GM18498 (cell line): ENCODE results near the gene MRPL4.
"Not testable (repeated sequence)": the region's sequence is repeated elsewhere in the genome, so short reads cannot be mapped to it uniquely, and the experiment has no call there.

Source experiments
- ATAC-seq: cut with Tn5 transposase; IDR thresholded peaks from one replicate; pipeline ENCODE4 v1.9.1; 2021; ENCODE audit warnings: mild to moderate bottlenecking, moderate library complexity; ENCODE audit not compliant: unreplicated experiment

The MRPL4 gene

DNA sequence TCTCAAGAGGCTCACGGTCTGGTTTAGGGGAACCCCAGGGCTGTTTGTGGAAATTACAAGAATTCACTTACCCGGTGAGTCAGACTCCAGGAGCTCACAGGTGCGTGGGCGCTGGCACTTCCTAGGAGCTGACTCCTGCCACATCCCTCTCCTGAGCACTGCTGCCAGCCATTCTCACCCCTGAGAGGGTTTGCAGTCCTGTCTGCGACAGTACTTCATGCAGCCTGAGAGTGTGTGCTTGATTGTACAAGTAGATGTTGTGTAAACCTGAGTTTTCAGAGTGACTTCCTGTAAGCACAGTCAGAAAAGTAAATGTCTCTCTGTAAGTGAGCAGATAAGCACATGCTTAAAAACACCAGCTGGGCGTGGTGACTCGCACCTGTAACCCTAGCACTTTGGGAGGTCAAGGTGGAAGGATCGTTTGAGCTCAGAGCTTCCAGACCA lies 8.1 kb downstream of the MRPL4 start:
- ATAC-seq: no peak

GRCh38 chr19:10262771-10263170 lies 10.8 kb downstream of the MRPL4 start:
- ATAC-seq: no peak

- ATAC-seq: no peak
These were observed 14.7 kb downstream of the MRPL4 start for GRCh38 chr19:10266706-10267105.

- no peak for ATAC-seq
These were observed 16.1 kb downstream of the MRPL4 start for GRCh38 chr19:10268071-10268470.

- peak; percentile 46 for ATAC-seq
These were observed 17.5 kb downstream of the MRPL4 start for GRCh38 chr19:10269333-10270179.

GRCh38 chr19:10270180-10270615 lies 18.2 kb downstream of the MRPL4 start:
- peak; percentile 50 for ATAC-seq

DNA sequence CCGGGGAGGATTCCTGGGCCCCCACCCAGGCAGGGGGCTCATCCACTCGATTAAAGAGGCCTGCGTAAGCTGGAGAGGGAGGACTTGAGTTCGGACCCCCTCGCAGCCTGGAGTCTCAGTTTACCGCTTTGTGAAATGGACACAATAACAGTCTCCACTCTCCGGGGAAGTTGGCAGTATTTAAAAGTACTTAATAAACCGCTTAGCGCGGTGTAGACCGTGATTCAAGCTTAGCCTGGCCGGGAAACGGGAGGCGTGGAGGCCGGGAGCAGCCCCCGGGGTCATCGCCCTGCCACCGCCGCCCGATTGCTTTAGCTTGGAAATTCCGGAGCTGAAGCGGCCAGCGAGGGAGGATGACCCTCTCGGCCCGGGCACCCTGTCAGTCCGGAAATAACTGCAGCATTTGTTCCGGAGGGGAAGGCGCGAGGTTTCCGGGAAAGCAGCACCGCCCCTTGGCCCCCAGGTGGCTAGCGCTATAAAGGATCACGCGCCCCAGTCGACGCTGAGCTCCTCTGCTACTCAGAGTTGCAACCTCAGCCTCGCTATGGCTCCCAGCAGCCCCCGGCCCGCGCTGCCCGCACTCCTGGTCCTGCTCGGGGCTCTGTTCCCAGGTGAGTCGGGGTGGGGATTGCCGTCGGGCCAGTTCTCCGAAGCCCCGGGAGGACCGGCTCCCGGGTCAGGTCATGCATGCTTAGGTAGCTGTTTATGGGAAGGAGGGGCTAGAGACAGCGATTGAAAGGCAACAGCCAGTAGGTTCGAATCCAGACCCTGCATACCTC lies 18.8 kb downstream of the MRPL4 start, which contains the start of gene ICAM1:
Gene ICAM1, plus strand, starts transcription at position 505 of the 779 bp plus-strand sequence. Its CDS starts 40 bp downstream, at position 545.
- ATAC-seq: peak; percentile 47

- ATAC-seq: peak; percentile 19
These were observed 19.6 kb downstream of the MRPL4 start for GRCh38 chr19:10271543-10272086.

GRCh38 chr19:10274589-10274988 lies 22.6 kb downstream of the MRPL4 start:
- ATAC-seq: no peak

DNA sequence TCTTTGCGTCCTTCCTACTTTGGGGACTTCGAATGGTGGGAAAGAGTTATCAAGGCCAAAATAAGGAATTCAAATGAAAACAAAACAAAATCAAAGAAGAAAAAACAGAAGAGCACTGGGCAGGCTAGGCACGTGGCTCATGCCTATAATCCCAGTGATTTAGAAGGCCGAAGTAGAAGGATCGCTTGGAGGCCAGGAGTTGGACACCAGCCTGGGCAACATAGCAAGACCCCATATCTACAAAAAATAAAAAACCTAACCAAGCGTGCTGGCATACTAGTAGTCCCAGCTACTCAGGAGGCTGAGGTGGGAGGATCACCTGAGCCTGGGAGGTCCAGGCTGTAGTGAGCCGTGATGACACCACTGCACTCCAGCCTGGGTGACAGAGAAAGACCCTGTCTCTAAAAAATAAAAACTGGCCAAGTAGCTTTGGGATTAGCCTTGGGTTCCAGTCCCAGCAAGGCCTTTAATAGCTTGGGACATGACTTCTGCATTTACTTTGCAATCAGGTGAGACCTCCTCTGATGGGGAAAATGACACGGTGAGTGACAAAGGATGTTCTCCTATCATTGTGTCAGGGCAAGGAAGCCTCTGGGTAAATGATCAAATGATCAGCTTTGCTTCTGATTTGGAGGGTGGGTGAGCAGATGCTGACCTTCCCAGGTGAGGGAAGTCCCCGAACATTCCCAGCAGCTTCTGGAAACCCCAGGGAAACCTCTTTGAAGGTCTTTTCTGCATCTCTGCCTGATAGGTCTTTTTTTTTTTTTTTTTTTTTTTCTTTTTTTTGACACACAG lies 26.0 kb downstream of the MRPL4 start:
- ATAC-seq: no peak

DNA sequence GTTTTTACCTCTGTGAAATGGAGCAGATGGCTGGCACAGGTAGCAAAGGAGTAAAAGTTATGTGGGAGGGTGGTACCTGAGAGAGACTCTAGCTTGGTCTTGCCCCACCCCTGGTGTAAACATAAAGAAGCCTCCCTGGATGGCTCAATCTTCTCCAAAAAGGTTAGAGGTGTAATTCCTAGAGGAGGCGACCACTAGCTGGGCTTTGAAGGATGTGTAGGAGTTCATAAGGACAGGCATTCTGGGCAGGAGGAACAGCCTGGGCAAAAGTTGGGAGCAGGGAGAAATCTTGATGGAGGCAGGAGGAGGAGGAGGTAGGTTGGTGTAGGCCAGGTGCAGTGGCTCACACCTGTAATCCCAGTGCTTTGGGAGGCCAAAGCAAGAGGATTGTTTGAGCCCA lies 26.9 kb downstream of the MRPL4 start:
- ATAC-seq: no peak

GRCh38 chr19:10279737-10280442 lies 27.9 kb downstream of the MRPL4 start:
- ATAC-seq: no peak

- not testable (repeated sequence) for ATAC-seq
These were observed 30.0 kb downstream of the MRPL4 start for GRCh38 chr19:10282043-10282442.

DNA sequence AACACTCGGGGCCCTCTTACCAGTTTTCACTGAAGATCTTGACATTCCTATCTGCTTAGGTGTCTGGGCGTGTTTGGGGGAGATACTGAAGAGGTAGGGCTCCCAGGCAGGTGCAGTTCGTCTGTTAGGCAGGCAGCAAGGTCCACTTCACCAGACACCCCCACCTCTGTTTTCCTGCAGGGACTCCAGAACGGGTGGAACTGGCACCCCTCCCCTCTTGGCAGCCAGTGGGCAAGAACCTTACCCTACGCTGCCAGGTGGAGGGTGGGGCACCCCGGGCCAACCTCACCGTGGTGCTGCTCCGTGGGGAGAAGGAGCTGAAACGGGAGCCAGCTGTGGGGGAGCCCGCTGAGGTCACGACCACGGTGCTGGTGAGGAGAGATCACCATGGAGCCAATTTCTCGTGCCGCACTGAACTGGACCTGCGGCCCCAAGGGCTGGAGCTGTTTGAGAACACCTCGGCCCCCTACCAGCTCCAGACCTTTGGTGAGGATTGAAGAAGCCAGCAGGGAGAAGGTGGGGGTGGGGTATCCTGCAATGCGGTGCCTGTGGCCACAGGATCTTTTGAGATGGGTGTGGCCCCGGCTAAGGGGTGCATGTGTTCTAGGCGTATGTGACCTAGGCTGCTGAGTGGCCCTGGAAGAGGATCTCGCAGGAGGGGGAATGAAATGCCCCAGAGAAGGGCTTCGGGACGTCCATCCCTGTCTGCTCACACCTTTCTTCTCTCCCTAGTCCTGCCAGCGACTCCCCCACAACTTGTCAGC lies 31.5 kb downstream of the MRPL4 start:
- no peak for ATAC-seq

DNA sequence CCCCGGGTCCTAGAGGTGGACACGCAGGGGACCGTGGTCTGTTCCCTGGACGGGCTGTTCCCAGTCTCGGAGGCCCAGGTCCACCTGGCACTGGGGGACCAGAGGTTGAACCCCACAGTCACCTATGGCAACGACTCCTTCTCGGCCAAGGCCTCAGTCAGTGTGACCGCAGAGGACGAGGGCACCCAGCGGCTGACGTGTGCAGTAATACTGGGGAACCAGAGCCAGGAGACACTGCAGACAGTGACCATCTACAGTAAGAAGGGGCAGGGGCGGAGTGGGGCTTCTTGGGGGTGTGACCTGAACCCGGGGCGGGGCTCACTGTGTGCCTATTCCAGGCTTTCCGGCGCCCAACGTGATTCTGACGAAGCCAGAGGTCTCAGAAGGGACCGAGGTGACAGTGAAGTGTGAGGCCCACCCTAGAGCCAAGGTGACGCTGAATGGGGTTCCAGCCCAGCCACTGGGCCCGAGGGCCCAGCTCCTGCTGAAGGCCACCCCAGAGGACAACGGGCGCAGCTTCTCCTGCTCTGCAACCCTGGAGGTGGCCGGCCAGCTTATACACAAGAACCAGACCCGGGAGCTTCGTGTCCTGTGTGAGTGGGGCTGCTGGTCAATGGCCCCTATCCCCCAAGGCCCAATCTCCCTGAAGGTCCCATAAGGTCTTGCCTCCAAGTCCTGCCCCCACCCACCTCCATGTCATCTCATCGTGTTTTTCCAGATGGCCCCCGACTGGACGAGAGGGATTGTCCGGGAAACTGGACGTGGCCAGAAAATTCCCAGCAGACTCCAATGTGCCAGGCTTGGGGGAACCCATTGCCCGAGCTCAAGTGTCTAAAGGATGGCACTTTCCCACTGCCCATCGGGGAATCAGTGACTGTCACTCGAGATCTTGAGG lies 32.3 kb downstream of the MRPL4 start:
- no peak for ATAC-seq

DNA sequence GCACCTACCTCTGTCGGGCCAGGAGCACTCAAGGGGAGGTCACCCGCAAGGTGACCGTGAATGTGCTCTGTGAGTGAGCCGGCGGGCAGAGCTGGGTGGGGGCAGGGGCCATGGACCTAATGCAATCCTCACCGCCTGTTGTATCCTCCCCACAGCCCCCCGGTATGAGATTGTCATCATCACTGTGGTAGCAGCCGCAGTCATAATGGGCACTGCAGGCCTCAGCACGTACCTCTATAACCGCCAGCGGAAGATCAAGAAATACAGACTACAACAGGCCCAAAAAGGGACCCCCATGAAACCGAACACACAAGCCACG lies 32.9 kb downstream of the MRPL4 start:
- no peak for ATAC-seq

- ATAC-seq: no peak
These were observed 33.4 kb downstream of the MRPL4 start for GRCh38 chr19:10285393-10285792.
